Left ventricle myocardium inferior (tissue), 1 donor: ENCODE measurements around the gene SHB. TPM values are rescaled to one million over a fixed set of nuclear protein-coding genes. Genes with fewer than 3 reads are reported as not detected.

Experiments used
- DNase-seq: peaks from one replicate; pipeline ENCODE4 v3.0.0-alpha.2; 2020
- H3K27ac ChIP-seq: fragments of 200-600 bp; replicated peaks from 2 replicates; pipeline ENCODE4 v1.8.0; 2021
- H3K27me3 ChIP-seq: fragments of 200-600 bp; 2 replicates; pipeline ENCODE4 v1.8.0; 2021; ENCODE audit warnings: low read depth
- H3K36me3 ChIP-seq: fragments of 200-600 bp; 2 replicates; pipeline ENCODE4 v1.8.0; 2021
- H3K4me1 ChIP-seq: fragments of 200-600 bp; 2 replicates; pipeline ENCODE4 v1.8.0; 2021
- H3K4me3 ChIP-seq: fragments of 200-600 bp; 2 replicates; pipeline ENCODE4 v1.8.0; 2021; ENCODE audit warnings: mild to moderate bottlenecking, moderate library complexity
- H3K9me3 ChIP-seq: fragments of 200-600 bp; replicated peaks from 2 replicates; pipeline ENCODE4 v1.8.0; 2021
- CTCF ChIP-seq: fragments of 200-600 bp; IDR thresholded peaks from 2 replicates; pipeline ENCODE4 v1.8.0; 2021; ENCODE audit warnings: antibody characterized with exemption, mild to moderate bottlenecking, borderline replicate concordance
- intact Hi-C: fragments of 100-400 bp; cut with micrococcal nuclease; formaldehyde crosslinking; loops from one replicate; pipeline ENCODE4 v1.11.0; 2022
- total RNA-seq: library from RNA; stranded (reverse); fragmentation: NEBNext Ultra II Directional; extraction: Animal tissue kit (Norgen Biotek cat#: 25700); gene quantifications from one replicate; pipeline ENCODE4 v1.2.1, GENCODE V29; 2021
- donor health status: DM: no; HTN: yes; CAD: no; lungs with severe emphysema.

The SHB gene
- total RNA-seq, 1 donor from 2014 or later, result 19.4 TPM

- intact Hi-C loops, result no loop called here
- DNase-seq, result no peak
- H3K4me1 ChIP-seq, result peaks cover 93% of the 10 kb centered on the region
- peak overlapping the region; percentile 26 for H3K4me3 ChIP-seq
- H3K9me3 ChIP-seq, result no peaks in the 10 kb centered on the region
- H3K27ac ChIP-seq, result peak overlapping the region; percentile 47
- no peaks in the 10 kb centered on the region for H3K27me3 ChIP-seq
- TF ChIP-seq CTCF, result no peak
- no peaks in the 10 kb centered on the region for H3K36me3 ChIP-seq
These were observed 73.7 kb downstream of the SHB start for GRCh38 chr9:37995348-37995737.

GRCh38 chr9:37994639-37995347, 74.2 kb downstream of the SHB start:
- no peaks in the 10 kb centered on the region for H3K36me3 ChIP-seq
- H3K4me1 ChIP-seq, result peaks cover 91% of the 10 kb centered on the region
- peak overlapping the region; percentile 26 for H3K4me3 ChIP-seq
- no peaks in the 10 kb centered on the region for H3K9me3 ChIP-seq
- intact Hi-C loops, result loop anchor here (5.0 kb wide), 1 partner anchor 73 kb away; the partner anchor contains the start of gene SHB
- TF ChIP-seq CTCF, result no peak
- peak overlapping the region; percentile 47 for H3K27ac ChIP-seq
- DNase-seq, result peak; percentile 83
- no peaks in the 10 kb centered on the region for H3K27me3 ChIP-seq

- peaks cover 89% of the 10 kb centered on the region for H3K4me1 ChIP-seq
- peak overlapping the region; percentile 24 for H3K27ac ChIP-seq
- intact Hi-C loops, result loop anchor here (5.0 kb wide), 1 partner anchor 74 kb away; the partner anchor contains the start of gene SHB
- H3K36me3 ChIP-seq, result no peaks in the 10 kb centered on the region
- no peak overlapping the region for H3K4me3 ChIP-seq
- H3K27me3 ChIP-seq, result no peaks in the 10 kb centered on the region
- TF ChIP-seq CTCF, result no peak
- no peak for DNase-seq
- H3K9me3 ChIP-seq, result no peaks in the 10 kb centered on the region
These were observed 76.1 kb downstream of the SHB start for GRCh38 chr9:37992924-37993349.

GRCh38 chr9:37990404-37991015, 78.5 kb downstream of the SHB start:
- no peak for TF ChIP-seq CTCF
- no peak for DNase-seq
- Histone ChIP-seq H3K27ac (peak overlapping the region; percentile 65), H3K4me3 (no peak overlapping the region), H3K27me3 (no peaks in the 10 kb centered on the region), H3K9me3 (no peaks in the 10 kb centered on the region), H3K4me1 (peaks cover 89% of the 10 kb centered on the region), H3K36me3 (no peaks in the 10 kb centered on the region)
- intact Hi-C loops, result loop anchor here (5.0 kb wide), 1 partner anchor 77 kb away; the partner anchor contains the start of gene SHB

- Histone ChIP-seq H3K27ac (peak overlapping the region; percentile 65), H3K9me3 (no peaks in the 10 kb centered on the region), H3K36me3 (no peaks in the 10 kb centered on the region), H3K27me3 (no peaks in the 10 kb centered on the region), H3K4me1 (peaks cover 89% of the 10 kb centered on the region), H3K4me3 (no peak overlapping the region)
- TF ChIP-seq CTCF, result no peak
- intact Hi-C loops, result loop anchor here (5.0 kb wide), 2 partner anchors 37 to 78 kb away; partner anchors contain the start of gene SHB
- DNase-seq, result no peak
These were observed 79.3 kb downstream of the SHB start for GRCh38 chr9:37989701-37990100.
